Measurements from ENCODE around the gene TUSC1.
"Not testable (repeated sequence)": the region's sequence is repeated elsewhere in the genome, so short reads cannot be mapped to it uniquely, and the experiment has no call there.

The TUSC1 gene

DNA sequence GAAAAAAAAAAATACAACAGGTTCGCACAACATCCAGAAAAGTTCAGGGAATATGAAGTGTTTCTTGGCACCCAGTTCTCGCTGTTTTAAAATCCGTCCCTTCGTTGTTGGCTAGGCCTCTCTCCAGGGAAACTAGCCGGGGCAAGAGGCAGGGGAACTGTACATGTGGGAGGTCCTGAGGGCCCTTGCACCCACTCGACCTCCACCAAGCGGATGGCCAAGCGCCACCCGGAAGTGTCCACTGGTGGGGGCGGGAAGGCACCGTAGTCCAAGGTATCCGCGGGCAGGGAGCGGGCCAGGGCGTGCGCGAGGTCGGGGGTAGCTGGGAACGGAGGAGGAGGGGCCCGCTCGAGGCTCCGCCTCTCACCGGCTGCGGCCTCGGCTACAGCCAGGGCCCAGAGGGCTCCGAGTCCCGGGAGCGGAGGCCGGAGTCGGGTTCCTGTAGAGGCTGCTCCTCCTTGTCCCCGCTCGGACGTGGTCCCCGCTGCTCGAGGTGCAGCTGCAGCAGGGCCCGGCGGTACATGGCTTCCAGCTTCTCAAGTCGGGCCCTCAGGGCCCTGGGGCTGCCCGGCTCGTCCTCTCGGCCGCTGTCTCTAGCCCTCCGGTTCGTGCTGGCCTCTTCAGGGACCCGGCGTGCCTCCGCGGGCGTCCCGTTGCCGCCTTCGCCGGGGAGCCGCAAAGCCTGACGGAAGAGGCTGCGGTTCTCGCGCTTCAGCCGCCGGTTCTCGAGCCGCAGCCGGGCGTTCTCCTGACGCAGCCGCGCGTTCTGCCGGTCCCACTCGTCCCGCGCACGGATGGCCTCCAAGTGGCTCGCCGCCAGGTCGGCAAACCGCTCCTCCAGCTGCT, 720 bp downstream of the TUSC1 start:
- TF ChIP-seq, protein P1, sequence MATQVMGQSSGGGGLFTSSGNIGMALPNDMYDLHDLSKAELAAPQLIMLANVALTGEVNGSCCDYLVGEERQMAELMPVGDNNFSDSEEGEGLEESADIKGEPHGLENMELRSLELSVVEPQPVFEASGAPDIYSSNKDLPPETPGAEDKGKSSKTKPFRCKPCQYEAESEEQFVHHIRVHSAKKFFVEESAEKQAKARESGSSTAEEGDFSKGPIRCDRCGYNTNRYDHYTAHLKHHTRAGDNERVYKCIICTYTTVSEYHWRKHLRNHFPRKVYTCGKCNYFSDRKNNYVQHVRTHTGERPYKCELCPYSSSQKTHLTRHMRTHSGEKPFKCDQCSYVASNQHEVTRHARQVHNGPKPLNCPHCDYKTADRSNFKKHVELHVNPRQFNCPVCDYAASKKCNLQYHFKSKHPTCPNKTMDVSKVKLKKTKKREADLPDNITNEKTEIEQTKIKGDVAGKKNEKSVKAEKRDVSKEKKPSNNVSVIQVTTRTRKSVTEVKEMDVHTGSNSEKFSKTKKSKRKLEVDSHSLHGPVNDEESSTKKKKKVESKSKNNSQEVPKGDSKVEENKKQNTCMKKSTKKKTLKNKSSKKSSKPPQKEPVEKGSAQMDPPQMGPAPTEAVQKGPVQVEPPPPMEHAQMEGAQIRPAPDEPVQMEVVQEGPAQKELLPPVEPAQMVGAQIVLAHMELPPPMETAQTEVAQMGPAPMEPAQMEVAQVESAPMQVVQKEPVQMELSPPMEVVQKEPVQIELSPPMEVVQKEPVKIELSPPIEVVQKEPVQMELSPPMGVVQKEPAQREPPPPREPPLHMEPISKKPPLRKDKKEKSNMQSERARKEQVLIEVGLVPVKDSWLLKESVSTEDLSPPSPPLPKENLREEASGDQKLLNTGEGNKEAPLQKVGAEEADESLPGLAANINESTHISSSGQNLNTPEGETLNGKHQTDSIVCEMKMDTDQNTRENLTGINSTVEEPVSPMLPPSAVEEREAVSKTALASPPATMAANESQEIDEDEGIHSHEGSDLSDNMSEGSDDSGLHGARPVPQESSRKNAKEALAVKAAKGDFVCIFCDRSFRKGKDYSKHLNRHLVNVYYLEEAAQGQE (IDR thresholded peaks at IDR 0.05; ENCODE audit: insufficient replicate concordance, low read depth), result no peak
- no peak for TF ChIP-seq GABPA (IDR thresholded peaks at IDR 0.05; ENCODE audit: low read depth)
- TF ChIP-seq SPI1 (IDR thresholded peaks at IDR 0.05; ENCODE audit: borderline replicate concordance, low read depth), result no peak
- TF ChIP-seq, protein P2, sequence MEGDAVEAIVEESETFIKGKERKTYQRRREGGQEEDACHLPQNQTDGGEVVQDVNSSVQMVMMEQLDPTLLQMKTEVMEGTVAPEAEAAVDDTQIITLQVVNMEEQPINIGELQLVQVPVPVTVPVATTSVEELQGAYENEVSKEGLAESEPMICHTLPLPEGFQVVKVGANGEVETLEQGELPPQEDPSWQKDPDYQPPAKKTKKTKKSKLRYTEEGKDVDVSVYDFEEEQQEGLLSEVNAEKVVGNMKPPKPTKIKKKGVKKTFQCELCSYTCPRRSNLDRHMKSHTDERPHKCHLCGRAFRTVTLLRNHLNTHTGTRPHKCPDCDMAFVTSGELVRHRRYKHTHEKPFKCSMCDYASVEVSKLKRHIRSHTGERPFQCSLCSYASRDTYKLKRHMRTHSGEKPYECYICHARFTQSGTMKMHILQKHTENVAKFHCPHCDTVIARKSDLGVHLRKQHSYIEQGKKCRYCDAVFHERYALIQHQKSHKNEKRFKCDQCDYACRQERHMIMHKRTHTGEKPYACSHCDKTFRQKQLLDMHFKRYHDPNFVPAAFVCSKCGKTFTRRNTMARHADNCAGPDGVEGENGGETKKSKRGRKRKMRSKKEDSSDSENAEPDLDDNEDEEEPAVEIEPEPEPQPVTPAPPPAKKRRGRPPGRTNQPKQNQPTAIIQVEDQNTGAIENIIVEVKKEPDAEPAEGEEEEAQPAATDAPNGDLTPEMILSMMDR (IDR thresholded peaks at IDR 0.05; ENCODE audit: insufficient read depth, low read length), result no peak
- TF ChIP-seq POLR2AphosphoS5 (IDR thresholded peaks at IDR 0.05; ENCODE audit: low read depth), result no peak
- DNase-seq (ENCODE audit: low read depth in 1 of 2, low spot score in 1 of 2), result peak in 1 of 2 experiments; percentile 1
- Histone ChIP-seq H3K4me3 (replicated peaks; ENCODE audit: insufficient read depth, low read length) (peak overlapping the region; percentile 29), H3K27me3 (ENCODE audit: insufficient read depth, poor library complexity, severe bottlenecking) (no peaks in the 10 kb centered on the region), H3K27ac (replicated peaks) (no peak overlapping the region)

GRCh38 chr9:25675858-25676257, 2.4 kb downstream of the TUSC1 start:
- not testable (repeated sequence) for H3K27ac ChIP-seq (replicated peaks); H3K4me3 ChIP-seq (replicated peaks; ENCODE audit: insufficient read depth, low read length); H3K27me3 ChIP-seq (ENCODE audit: insufficient read depth, poor library complexity, severe bottlenecking); DNase-seq (ENCODE audit: low read depth in 1 of 2, low spot score in 1 of 2)

DNA sequence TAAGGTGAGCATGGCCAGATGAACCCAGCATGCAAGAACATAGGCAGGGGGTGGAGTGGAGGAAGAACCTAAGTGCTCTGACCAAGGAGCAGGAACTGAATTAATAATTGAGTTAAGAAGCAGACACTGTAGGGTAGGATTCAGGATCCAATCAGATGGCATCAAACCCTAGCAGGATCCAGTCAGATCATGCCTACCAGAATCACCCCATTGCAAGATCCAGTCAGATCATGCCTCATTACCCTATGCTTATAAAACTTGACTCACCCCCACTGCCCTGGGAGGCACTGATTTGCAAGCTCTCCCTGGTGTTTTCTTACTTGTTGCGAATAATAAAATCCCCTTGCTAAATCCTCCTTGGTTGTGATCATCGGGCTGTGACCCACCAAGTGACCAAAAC, 19.7 kb downstream of the TUSC1 start:
- no peak for TF ChIP-seq SPI1 (IDR thresholded peaks at IDR 0.05; ENCODE audit: borderline replicate concordance, low read depth)
- TF ChIP-seq, protein P2 (IDR thresholded peaks at IDR 0.05; ENCODE audit: insufficient read depth, low read length), result no peak
- TF ChIP-seq, protein P1 (IDR thresholded peaks at IDR 0.05; ENCODE audit: insufficient replicate concordance, low read depth), result no peak
- TF ChIP-seq GABPA (IDR thresholded peaks at IDR 0.05; ENCODE audit: low read depth), result no peak
- no peak for TF ChIP-seq POLR2AphosphoS5 (IDR thresholded peaks at IDR 0.05; ENCODE audit: low read depth)
- no peak overlapping the region for H3K27ac ChIP-seq (replicated peaks)
- DNase-seq (ENCODE audit: low read depth in 1 of 2, low spot score in 1 of 2), result no peak

DNA sequence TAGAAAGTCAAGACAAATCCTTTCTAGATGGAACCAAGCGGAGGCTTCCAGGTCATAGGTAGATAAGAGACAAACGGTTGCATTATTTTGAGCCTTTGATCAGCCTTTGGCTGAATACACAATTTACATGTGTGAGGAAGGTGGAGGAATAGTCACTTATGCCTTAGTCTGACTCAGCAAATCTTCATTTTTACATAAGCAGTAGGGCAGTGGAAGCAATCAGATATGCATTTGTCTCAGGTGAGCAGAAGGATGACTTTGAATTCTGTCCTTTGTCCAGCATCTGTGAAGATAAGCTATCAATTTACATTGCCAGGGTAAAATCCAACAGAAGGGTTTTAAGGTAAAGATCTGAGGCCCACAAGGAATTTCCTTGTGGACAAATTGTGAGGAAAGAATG, 23.8 kb downstream of the TUSC1 start:
- Histone ChIP-seq H3K27ac (replicated peaks) (no peak overlapping the region), H3K27me3 (ENCODE audit: insufficient read depth, poor library complexity, severe bottlenecking) (no peaks in the 10 kb centered on the region), H3K4me3 (replicated peaks; ENCODE audit: insufficient read depth, low read length) (no peak overlapping the region)
- TF ChIP-seq, protein P1 (IDR thresholded peaks at IDR 0.05; ENCODE audit: insufficient replicate concordance, low read depth), result no peak
- TF ChIP-seq, protein P2 (IDR thresholded peaks at IDR 0.05; ENCODE audit: insufficient read depth, low read length), result no peak
- no peak for TF ChIP-seq GABPA (IDR thresholded peaks at IDR 0.05; ENCODE audit: low read depth)
- TF ChIP-seq SPI1 (IDR thresholded peaks at IDR 0.05; ENCODE audit: borderline replicate concordance, low read depth), result no peak
- no peak for DNase-seq (ENCODE audit: low read depth in 1 of 2, low spot score in 1 of 2)

More for the DNA sequence above, 19.7 kb downstream of the TUSC1 start:
- no peak overlapping the region for H3K4me3 ChIP-seq (replicated peaks; ENCODE audit: insufficient read depth, low read length)
- no peaks in the 10 kb centered on the region for H3K27me3 ChIP-seq (ENCODE audit: insufficient read depth, poor library complexity, severe bottlenecking)

All from HL-60 (cell line).